HepG2 (cell line): ENCODE measurements around the gene ZCWPW2. TPM values are rescaled to one million over a fixed set of nuclear protein-coding genes. Genes with fewer than 3 reads are reported as not detected.
A peak's percentile ranks its signal among the peaks of the same experiment; 100 is the strongest.

Source experiments
- ATAC-seq: fragments of 200-7000 bp; cut with Tn5 transposase; 3 replicates; pipeline ENCODE4 v1.9.1; 2020; ENCODE audit warnings: mild to moderate bottlenecking, moderate library complexity
- BruUV-seq: library from RNA; stranded (reverse); fragments of 400-500 nt; replicated peaks from 2 replicates; lab custom pipeline; 2021; lab: Mats Ljungman, UMichigan
- CTCF ChIA-PET: fragments of 300-600 bp; formaldehyde crosslinking; extraction: SDS; loops from one replicate; lab custom pipeline; 2021; ENCODE audit warnings: low total read pairs, inconsistent platforms, low intra/inter-chr PET ratio; lab: Yijun Ruan, JAX
- POLR2A ChIA-PET: fragments of 350-600 bp; sonication (Branson Sonifier 250); formaldehyde crosslinking; loops from one replicate; lab custom pipeline; 2020; ENCODE audit warnings: antibody characterized with exemption, inconsistent platforms; lab: Yijun Ruan, JAX
- DNase-seq: peaks from one replicate; pipeline ENCODE4 v3.0.0-alpha.2; 2015; ENCODE audit warnings: low spot score
- FAIRE-seq: peaks from 3 replicates; lab custom pipeline; 2011; peaks lifted over from hg19 to GRCh38; lab: Jason Lieb, UNC
- H2AFZ ChIP-seq: one replicate; pipeline ENCODE4 v1.6.1; 2011; ENCODE audit warnings: low read length, inconsistent platforms
- H3K27ac ChIP-seq: fragments of 300-600 bp; 3 replicates; pipeline ENCODE4 v1.8.0; 2011; ENCODE audit warnings: mixed run types, mild to moderate bottlenecking, mixed read lengths, low read length, inconsistent platforms; ENCODE audit not compliant: insufficient read depth; ENCODE audit errors: extremely low read length
- H3K27me3 ChIP-seq, 2 experiments: fragments of 200-600 bp in 1 of 2; 2 replicates in 1 of 2; 3 replicates in 1 of 2; pipeline versions ENCODE4 v1.6.0 to v1.8.0; 2011; ENCODE audit warnings: low read length in 2 of 2, mild to moderate bottlenecking in 2 of 2, moderate library complexity in 2 of 2, inconsistent platforms in 1 of 2; ENCODE audit not compliant: insufficient read depth in 2 of 2, control insufficient read depth in 1 of 2
- H3K36me3 ChIP-seq, 2 experiments: fragments of 200-600 bp in 1 of 2; replicated peaks in 1 of 2; 2 replicates in 1 of 2; 3 replicates in 1 of 2; pipeline versions ENCODE4 v1.5.1 to v1.8.0; 2011; ENCODE audit warnings: low read length in 2 of 2, inconsistent platforms in 1 of 2; ENCODE audit not compliant: insufficient read depth in 2 of 2, control insufficient read depth in 1 of 2
- H3K4me1 ChIP-seq: 2 replicates; pipeline ENCODE4 v1.5.1; 2012; ENCODE audit warnings: low read length, inconsistent platforms; ENCODE audit not compliant: insufficient read depth
- H3K4me2 ChIP-seq: 2 replicates; pipeline ENCODE4 v1.6.0; 2011; ENCODE audit warnings: low read depth, low read length, inconsistent platforms
- H3K4me3 ChIP-seq, 3 experiments: fragments of 200-600 bp in 1 of 3; sonication (generic), shearing (Covaris generic) in 1 of 3; replicated peaks in 1 of 3; 2 replicates each; pipeline ENCODE4 v1.5.1; 2011 to 2016; ENCODE audit warnings: low read length in 3 of 3, inconsistent platforms in 2 of 3, low read depth in 2 of 3, mild to moderate bottlenecking in 2 of 3, control low read depth in 1 of 3, mixed read lengths in 1 of 3; ENCODE audit not compliant: insufficient read depth in 1 of 3
- H3K79me2 ChIP-seq: one replicate; pipeline ENCODE4 v1.6.1; 2011; ENCODE audit warnings: low read length, inconsistent platforms; ENCODE audit not compliant: insufficient read depth
- H3K9ac ChIP-seq: 2 replicates; pipeline ENCODE4 v1.6.0; 2011; ENCODE audit warnings: mild to moderate bottlenecking, low read depth, low read length, inconsistent platforms; ENCODE audit not compliant: insufficient read depth
- H3K9me3 ChIP-seq: 2 replicates; pipeline ENCODE4 v1.5.1; 2012; ENCODE audit warnings: mild to moderate bottlenecking, low read length
- H4K20me1 ChIP-seq: 2 replicates; pipeline ENCODE4 v1.6.0; 2011; ENCODE audit warnings: inconsistent platforms, mild to moderate bottlenecking, low read length, moderate library complexity; ENCODE audit not compliant: insufficient read depth
- AGO1 ChIP-seq: fragments of 200-400 bp; formaldehyde crosslinking; IDR thresholded peaks from 2 replicates; pipeline ENCODE4 v1.6.1; 2017; ENCODE audit warnings: mild to moderate bottlenecking, low read depth, low read length, moderate library complexity; ENCODE audit not compliant: poor library complexity, severe bottlenecking
- CHD4 ChIP-seq: fragments of 200-600 bp; sonication (generic); IDR thresholded peaks from 2 replicates; pipeline ENCODE4 v1.7.0; 2017; ENCODE audit warnings: mild to moderate bottlenecking, low read length, borderline replicate concordance
- GLMP ChIP-seq: sonication (generic); formaldehyde crosslinking; IDR thresholded peaks from 2 replicates; pipeline ENCODE4 v1.9.0; 2021; ENCODE audit warnings: missing genetic modification reagents, mild to moderate bottlenecking, borderline replicate concordance
- GZF1 ChIP-seq: sonication (generic); formaldehyde crosslinking; IDR thresholded peaks from 2 replicates; pipeline ENCODE4 v1.5.1; 2020; ENCODE audit warnings: mild to moderate bottlenecking, missing genetic modification reagents
- HHEX ChIP-seq: IDR thresholded peaks from 2 replicates; pipeline ENCODE4 v1.6.1; 2016; ENCODE audit warnings: control low read depth
- PRMT3 ChIP-seq: sonication (generic); formaldehyde crosslinking; IDR thresholded peaks from 2 replicates; pipeline ENCODE4 v1.8.1; 2022; ENCODE audit warnings: low read depth, mild to moderate bottlenecking, moderate library complexity, missing genetic modification reagents, borderline replicate concordance
- RFXAP ChIP-seq: sonication (generic); formaldehyde crosslinking; IDR thresholded peaks from 2 replicates; pipeline ENCODE4 v1.4.0; 2020; ENCODE audit warnings: missing genetic modification reagents, borderline replicate concordance
- SAP130 ChIP-seq: IDR thresholded peaks from 2 replicates; pipeline ENCODE4 v1.6.1; 2016; ENCODE audit warnings: low read depth
- SP5 ChIP-seq: IDR thresholded peaks from 2 replicates; pipeline ENCODE4 v1.6.1; 2016; ENCODE audit warnings: low read depth, borderline replicate concordance
- ZFP37 ChIP-seq: sonication (generic); formaldehyde crosslinking; IDR thresholded peaks from 2 replicates; pipeline ENCODE4 v1.4.0; 2020; ENCODE audit warnings: missing genetic modification reagents, borderline replicate concordance
- ZNF143 ChIP-seq: sonication (generic); formaldehyde crosslinking; IDR thresholded peaks from 2 replicates; pipeline ENCODE4 v1.4.0; 2020; ENCODE audit warnings: missing genetic modification reagents
- ZNF367 ChIP-seq: sonication (generic); formaldehyde crosslinking; IDR thresholded peaks from 2 replicates; pipeline ENCODE4 v1.4.0; 2020; ENCODE audit warnings: missing genetic modification reagents, borderline replicate concordance
- ZNF703 ChIP-seq: sonication (generic); formaldehyde crosslinking; IDR thresholded peaks from 2 replicates; pipeline ENCODE4 v1.5.1; 2020; ENCODE audit warnings: missing genetic modification reagents, mild to moderate bottlenecking, moderate library complexity, borderline replicate concordance
- ZSCAN12 ChIP-seq: sonication (generic); formaldehyde crosslinking; IDR thresholded peaks from 2 replicates; pipeline ENCODE4 v1.9.0; 2021; ENCODE audit warnings: mild to moderate bottlenecking, missing genetic modification reagents
- ZUFSP ChIP-seq: sonication (generic); formaldehyde crosslinking; IDR thresholded peaks from 2 replicates; pipeline ENCODE4 v1.9.0; 2021; ENCODE audit warnings: missing genetic modification reagents, mild to moderate bottlenecking, borderline replicate concordance
- ZXDC ChIP-seq: sonication (generic); formaldehyde crosslinking; IDR thresholded peaks from 2 replicates; pipeline ENCODE4 v1.5.0; 2020; ENCODE audit warnings: mild to moderate bottlenecking, missing genetic modification reagents
- WGBS: methylation state at CpG from one replicate; pipeline ENCODE4 v1.1.6; 2017; ENCODE audit warnings: low lambda C conversion rate; 5-methylcytosine and 5-hydroxymethylcytosine counted together
- in situ Hi-C: cut with HindIII; loops from 2 replicates; pipeline ENCODE4 v1.10.0; 2017; ENCODE audit warnings: low pct_unique_long_range_greater_than_20kb; ENCODE audit not compliant: extremely low pct_ligation_motif_present
- intact Hi-C: fragments of 100-400 bp; cut with micrococcal nuclease; formaldehyde crosslinking; loops from one replicate; pipeline ENCODE4 v1.10.0; 2022; ENCODE audit not compliant: unreplicated experiment
- polyA plus RNA-seq, 8 experiments: library from polyadenylated mRNA; depleted of rRNA in 3 of 8; stranded (reverse) in 7 of 8; unstranded in 1 of 8; fragments of >200 nt; fragmentation: Illumina TruSeq in 4 of 8; extraction: Trizol in 4 of 8; gene quantifications; 2 replicates each; pipeline versions ENCODE4 v1.2.1 to v1.2.3, GENCODE V29; 2011 to 2016; ENCODE audit warnings: low read depth in 4 of 8, missing spikeins in 1 of 8, mixed read lengths in 1 of 8; ENCODE audit not compliant: insufficient read depth in 1 of 8
- total RNA-seq, 5 experiments: library from RNA; depleted of rRNA; stranded (reverse); fragments of >200 nt; fragmentation: Illumina TruSeq; extraction: Trizol; gene quantifications; 2 replicates each; pipeline ENCODE4 v1.2.3, GENCODE V29; 2016; ENCODE audit warnings: low read depth in 1 of 5

The ZCWPW2 gene
- total and polyA plus RNA-seq, 2 of the 13 experiments (the other 11 are each of a cell fraction or from before 2014, with no cell fraction given): 0.17 to 0.53 TPM

- TF ChIP-seq GLMP (CRISPR knock-in tag) (no peak), ZSCAN12 (no peak)
Observed at GRCh38 chr3:28300345-28300962, 48.1 kb upstream of the ZCWPW2 start (continued).

GRCh38 chr3:28301688-28302087 is 46.8 kb upstream of the ZCWPW2 start:
- Histone ChIP-seq H3K9me3 (no peaks in the 10 kb centered on the region), H3K36me3 (no peaks in the 10 kb centered on the region; a peak in 1 of 5 replicates), H3K4me3 (no peak overlapping the region), H3K9ac (no peak overlapping the region), H3K27me3 (no peaks in the 10 kb centered on the region), H3K27ac (no peak overlapping the region), H2AFZ (no peak overlapping the region), H3K79me2 (no peaks in the 10 kb centered on the region), H3K4me1 (no peaks in the 10 kb centered on the region; the same call in 1 of the 2 replicates), H4K20me1 (peaks cover 3% of the 10 kb centered on the region; the same call in 1 of the 2 replicates), H3K4me2 (no peak overlapping the region)
- no peak for TF ChIP-seq SAP130 (CRISPR knock-in tag)
- TF ChIP-seq PRMT3 (CRISPR knock-in tag): no peak
- no peak for TF ChIP-seq GZF1 (CRISPR knock-in tag)
- no peak for TF ChIP-seq ZFP37 (CRISPR knock-in tag)
- TF ChIP-seq ZNF143 (CRISPR knock-in tag): no peak
- no peak for TF ChIP-seq ZUFSP
- TF ChIP-seq RFXAP (CRISPR knock-in tag): no peak
- no peak for TF ChIP-seq HHEX (CRISPR knock-in tag)
- no peak for TF ChIP-seq AGO1
- no peak for TF ChIP-seq CHD4
- no peak for TF ChIP-seq ZXDC (CRISPR knock-in tag)
- no peak for TF ChIP-seq SP5
- no peak for TF ChIP-seq ZNF703
- no peak for TF ChIP-seq ZNF367 (CRISPR knock-in tag)
- ChIA-PET CTCF (no interaction called here), POLR2A (no interaction called here)
- intact Hi-C loops: no loop called here
- 94% methylated on average over 4 of the region's 4 CpGs for WGBS
- in situ Hi-C loops: no loop called here
- ATAC-seq (no peak), DNase-seq (peak; percentile 7), FAIRE-seq (no peak)
- BruUV-seq: no TSS peak
